Peyer's patch (tissue), 4 donors: ENCODE results near the gene ARRDC1. TPM values are rescaled to one million over a fixed set of nuclear protein-coding genes. Genes with fewer than 3 reads are reported as not detected.
A peak's percentile ranks its signal among the peaks of the same experiment; 100 is the strongest.
"Not testable (repeated sequence)": the region's sequence is repeated elsewhere in the genome, so short reads cannot be mapped to it uniquely, and the experiment has no call there.

Experiments
- DNase-seq, 3 donors: peaks; one replicate each; pipeline ENCODE4 v3.0.0-alpha.2; 2017 to 2019
- H3K27ac ChIP-seq, 4 donors: fragments of 200-600 bp; sonication (generic); one replicate each; pipeline ENCODE4 v1.5.1; 2016 to 2019
- H3K27me3 ChIP-seq, 2 donors: fragments of 200-600 bp; sonication (generic); one replicate each; pipeline ENCODE4 v1.5.1; 2019
- H3K36me3 ChIP-seq, 3 donors: fragments of 200-600 bp; sonication (generic); one replicate each; pipeline ENCODE4 v1.5.1; 2016 to 2019
- H3K4me1 ChIP-seq, 4 donors: fragments of 200-600 bp; sonication (generic); one replicate each; pipeline ENCODE4 v1.5.1; 2016 to 2019
- H3K4me3 ChIP-seq, 4 donors: fragments of 200-600 bp; sonication (generic); 1 replicate in 3 of 4; 2 replicates in 1 of 4; pipeline ENCODE4 v1.5.1; 2016 to 2019; ENCODE audit warnings: mild to moderate bottlenecking in 1 of 4
- H3K9me3 ChIP-seq, 4 donors: fragments of 200-600 bp; sonication (generic); one replicate each; pipeline ENCODE4 v1.5.1; 2016 to 2019; ENCODE audit warnings: mild to moderate bottlenecking in 1 of 4
- CTCF ChIP-seq, 6 experiments: fragments of 450-650 bp in 4 of 6; fragments of 200-600 bp in 2 of 6; sonication (generic) in 1 of 6; IDR thresholded peaks; one replicate each; pipeline ENCODE4 v1.5.1; 2017 to 2019; ENCODE audit warnings: antibody characterized with exemption in 6 of 6, mild to moderate bottlenecking in 3 of 6, moderate library complexity in 1 of 6
- POLR2A ChIP-seq, 2 donors: fragments of 450-650 bp; IDR thresholded peaks; one replicate each; pipeline ENCODE4 v1.5.1; 2017; ENCODE audit warnings: antibody characterized with exemption in 2 of 2, mild to moderate bottlenecking in 2 of 2, moderate library complexity in 2 of 2
- total RNA-seq, 4 donors: library from RNA; depleted of rRNA; stranded (reverse); fragments of >200 nt; gene quantifications; one replicate each; pipeline ENCODE4 v1.1.0, GENCODE V29; 2016

ARRDC1 gene
- 100 to 1,000 TPM; 102 to 341 (median 175) TPM for total RNA-seq

- H3K27ac ChIP-seq, result peak within 1 kb of the TSS; percentile 92 to 99 (median 96)
- H3K36me3 ChIP-seq, result peaks cover 0 to 8% (median 0%) of the 10 kb centered on the region in 3 donors
- peak; percentile 95 to 98 (median 98) for DNase-seq
- H3K4me1 ChIP-seq, result peaks cover 0 to 33% (median 18%) of the 10 kb centered on the region in 4 donors
- TF ChIP-seq POLR2A (IDR thresholded peaks at IDR 0.05) (peak; percentile 89 to 92), CTCF (IDR thresholded peaks at IDR 0.05) (no peak)
- H3K9me3 ChIP-seq, result no peaks in the 10 kb centered on the region
- peak within 1 kb of the TSS; percentile 95 to 100 (median 98) for H3K4me3 ChIP-seq
- H3K27me3 ChIP-seq, result no peaks in the 10 kb centered on the region
Measured at GRCh38 chr9:137605121-137606004, at the start of gene ARRDC1. ARRDC1 (plus strand) TSS chr9:137605686; CDS start chr9:137605718, 32 bp downstream.

GRCh38 chr9:137556069-137556838 lies 49.2 kb upstream of the ARRDC1 start:
- H3K36me3 ChIP-seq, result peaks cover 0 to 41% (median 0%) of the 10 kb centered on the region in 3 donors
- H3K4me1 ChIP-seq, result peaks cover 0 to 18% (median 3%) of the 10 kb centered on the region in 4 donors
- TF ChIP-seq POLR2A (IDR thresholded peaks at IDR 0.05) (no peak), CTCF (IDR thresholded peaks at IDR 0.05) (no peak)
- no peak overlapping the region for H3K4me3 ChIP-seq
- no peaks in the 10 kb centered on the region for H3K27me3 ChIP-seq
- H3K27ac ChIP-seq, result peak overlapping the region in 1 of 4 donors; percentile 27
- DNase-seq, result peak in 1 of 3 donors; percentile 75
- no peaks in the 10 kb centered on the region for H3K9me3 ChIP-seq

DNA sequence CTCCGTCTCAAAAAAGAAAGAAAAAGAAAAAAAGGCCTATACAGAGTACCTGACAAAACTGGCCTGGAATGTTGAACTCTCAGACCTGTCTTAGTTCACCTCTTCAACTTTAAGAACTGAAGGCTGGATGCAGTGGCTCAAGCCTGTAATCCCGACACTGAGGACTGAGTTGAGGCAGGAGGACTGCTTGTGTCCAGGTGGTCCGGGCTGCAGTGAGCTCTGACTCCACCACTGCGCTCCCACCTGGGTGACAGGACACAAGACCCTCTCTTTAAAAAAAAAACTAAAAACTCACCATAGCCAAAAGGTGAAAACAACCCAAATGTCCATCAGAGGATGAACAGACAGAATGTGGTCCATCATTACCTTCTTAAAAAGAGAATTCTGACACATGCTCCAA lies 47.4 kb upstream of the ARRDC1 start:
- no peak for DNase-seq
- H3K9me3 ChIP-seq, result no peaks in the 10 kb centered on the region
- no peak overlapping the region for H3K4me3 ChIP-seq
- no peaks in the 10 kb centered on the region for H3K27me3 ChIP-seq
- H3K27ac ChIP-seq, result no peak overlapping the region
- TF ChIP-seq CTCF (IDR thresholded peaks at IDR 0.05) (no peak), POLR2A (IDR thresholded peaks at IDR 0.05) (no peak)
- peaks cover 0 to 8% (median 0%) of the 10 kb centered on the region in 4 donors for H3K4me1 ChIP-seq
- peaks cover 0 to 53% (median 0%) of the 10 kb centered on the region in 3 donors for H3K36me3 ChIP-seq

GRCh38 chr9:137564134-137564533 lies 41.4 kb upstream of the ARRDC1 start:
- no peak overlapping the region for H3K4me3 ChIP-seq
- no peaks in the 10 kb centered on the region for H3K9me3 ChIP-seq
- no peaks in the 10 kb centered on the region for H3K27me3 ChIP-seq
- H3K27ac ChIP-seq, result no peak overlapping the region
- peaks cover 0 to 35% (median 0%) of the 10 kb centered on the region in 3 donors for H3K36me3 ChIP-seq
- DNase-seq, result no peak
- TF ChIP-seq CTCF (IDR thresholded peaks at IDR 0.05), result no peak
- no peak for TF ChIP-seq POLR2A (IDR thresholded peaks at IDR 0.05)
- no peaks in the 10 kb centered on the region for H3K4me1 ChIP-seq

- Histone ChIP-seq H3K9me3 (no peaks in the 10 kb centered on the region), H3K27me3 (no peaks in the 10 kb centered on the region), H3K36me3 (peaks cover 0 to 35% (median 0%) of the 10 kb centered on the region in 3 donors), H3K27ac (no peak overlapping the region), H3K4me3 (no peak overlapping the region), H3K4me1 (no peaks in the 10 kb centered on the region)
- no peak for DNase-seq
- TF ChIP-seq CTCF (IDR thresholded peaks at IDR 0.05) (no peak), POLR2A (IDR thresholded peaks at IDR 0.05) (no peak)
Measured at GRCh38 chr9:137564817-137565411, 40.6 kb upstream of the ARRDC1 start.

DNA sequence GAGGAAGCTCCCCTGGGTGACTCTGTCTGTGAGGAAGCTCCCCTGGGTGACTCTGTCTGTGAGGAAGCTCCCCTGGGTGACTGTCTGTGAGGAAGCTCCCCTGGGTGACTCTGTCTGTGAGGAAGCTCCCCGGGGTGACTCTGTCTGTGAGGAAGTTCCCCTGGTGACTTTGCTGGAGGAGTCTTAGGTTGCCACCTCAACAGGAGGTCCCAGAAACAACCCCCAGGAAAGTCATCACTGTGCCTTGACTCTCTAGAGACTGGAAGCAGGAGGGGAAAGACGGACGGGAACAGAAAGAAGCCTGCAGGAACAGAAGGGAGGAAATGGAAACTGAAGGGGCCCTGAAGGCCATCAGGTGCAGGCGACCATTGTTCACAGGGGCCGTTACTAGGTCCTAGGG lies 37.0 kb upstream of the ARRDC1 start:
- H3K27me3 ChIP-seq, DNase-seq: not testable (repeated sequence)
- H3K36me3 ChIP-seq, result peaks cover 0 to 44% (median 0%) of the 10 kb centered on the region in 3 donors

More for the DNA sequence above, 37.0 kb upstream of the ARRDC1 start:
- H3K9me3 ChIP-seq, H3K4me1 ChIP-seq, H3K27ac ChIP-seq, H3K4me3 ChIP-seq: not testable (repeated sequence)
